SK-N-SH (cell line): ENCODE measurements around the gene DOK7. TPM values are rescaled to one million over a fixed set of nuclear protein-coding genes. Genes with fewer than 3 reads are reported as not detected.

Experiments
- CTCF ChIA-PET: fragments of 300-600, 350-600 bp; formaldehyde crosslinking; extraction: SDS; loops from one replicate; lab custom pipeline; 2021; lab: Yijun Ruan, JAX
- POLR2A ChIA-PET: fragments of 350-600 bp; sonication (Branson Sonifier 250); formaldehyde crosslinking; extraction: SDS; loops from one replicate; lab custom pipeline; 2020; ENCODE audit warnings: antibody characterized with exemption, inconsistent platforms; lab: Yijun Ruan, JAX
- DNase-seq: peaks from one replicate; pipeline ENCODE4 v3.0.0; 2012
- H2AFZ ChIP-seq: fragments of 200-600 bp; sonication (generic); 2 replicates; pipeline ENCODE4 v1.8.1; 2016; ENCODE audit warnings: antibody characterized with exemption, mild to moderate bottlenecking, low read depth
- H3F3A ChIP-seq: fragments of 200-600 bp; sonication (generic); replicated peaks from 2 replicates; pipeline ENCODE3; 2016; ENCODE audit warnings: antibody characterized with exemption, mild to moderate bottlenecking; ENCODE audit not compliant: insufficient read depth
- H3K27ac ChIP-seq, 2 experiments: fragments of 200-500 bp in 1 of 2; fragments of 200-600 bp in 1 of 2; sonication (Bioruptor generic) in 1 of 2; sonication (generic), shearing (Covaris generic) in 1 of 2; 2 replicates each; pipeline versions ENCODE4 v1.5.1 to v1.6.1; 2014 to 2016; ENCODE audit warnings: low read depth in 2 of 2, inconsistent platforms in 1 of 2, low read length in 1 of 2, mild to moderate bottlenecking in 1 of 2, mixed read lengths in 1 of 2
- H3K27me3 ChIP-seq: fragments of 200-600 bp; sonication (generic), shearing (Covaris generic); 2 replicates; pipeline ENCODE4 v1.6.1; 2016; ENCODE audit warnings: mixed run types; ENCODE audit not compliant: insufficient read depth
- H3K36me3 ChIP-seq, 2 experiments: fragments of 200-500 bp in 1 of 2; fragments of 200-600 bp in 1 of 2; sonication (Bioruptor generic) in 1 of 2; sonication (generic) in 1 of 2; replicated peaks in 1 of 2; 2 replicates each; pipeline versions ENCODE3 to v1.5.1; 2014 to 2016; ENCODE audit warnings: low read length in 1 of 2, mild to moderate bottlenecking in 1 of 2; ENCODE audit not compliant: insufficient read depth in 2 of 2, control insufficient read depth in 1 of 2
- H3K4me1 ChIP-seq, 2 experiments: fragments of 200-500 bp in 1 of 2; fragments of 200-600 bp in 1 of 2; sonication (Bioruptor generic) in 1 of 2; sonication (generic), shearing (Covaris generic) in 1 of 2; 2 replicates each; pipeline versions ENCODE4 v1.5.1 to v1.6.1; 2014 to 2016; ENCODE audit warnings: low read depth in 1 of 2, low read length in 1 of 2, mixed run types in 1 of 2; ENCODE audit not compliant: insufficient read depth in 2 of 2, control insufficient read depth in 1 of 2
- H3K4me2 ChIP-seq: fragments of 200-600 bp; sonication (generic), shearing (Covaris generic); 2 replicates; pipeline ENCODE4 v1.6.1; 2017; ENCODE audit warnings: mixed run types
- H3K4me3 ChIP-seq, 2 experiments: fragments of 200-500 bp in 1 of 2; fragments of 200-600 bp in 1 of 2; sonication (Bioruptor generic) in 1 of 2; sonication (generic), shearing (Covaris generic) in 1 of 2; 2 replicates each; pipeline versions ENCODE4 v1.5.1 to v1.8.1; 2014 to 2016; ENCODE audit warnings: low read depth in 2 of 2, inconsistent platforms in 1 of 2, low read length in 1 of 2, mild to moderate bottlenecking in 1 of 2, mixed read lengths in 1 of 2, moderate library complexity in 1 of 2
- H3K79me2 ChIP-seq: fragments of 200-600 bp; sonication (generic); 2 replicates; pipeline ENCODE4 v1.8.1; 2017; ENCODE audit warnings: mild to moderate bottlenecking; ENCODE audit not compliant: insufficient read depth
- H3K9ac ChIP-seq: fragments of 200-600 bp; sonication (generic); 2 replicates; pipeline ENCODE4 v1.6.1; 2017; ENCODE audit warnings: mixed run types
- H3K9me2 ChIP-seq: fragments of 200-600 bp; sonication (generic); 2 replicates; pipeline ENCODE4 v1.6.1; 2017; ENCODE audit warnings: mixed run types
- H3K9me3 ChIP-seq: fragments of 200-600 bp; sonication (generic); 2 replicates; pipeline ENCODE4 v1.6.1; 2017; ENCODE audit warnings: mixed run types, mild to moderate bottlenecking, moderate library complexity
- H4K20me1 ChIP-seq: fragments of 200-600 bp; sonication (generic); 2 replicates; pipeline ENCODE4 v1.6.1; 2017; ENCODE audit warnings: mild to moderate bottlenecking, mixed run types; ENCODE audit not compliant: insufficient read depth
- EP300 ChIP-seq, 2 experiments: IDR thresholded peaks; 2 replicates each; pipeline versions ENCODE4 v1.4.0 to v1.6.1; 2012; ENCODE audit warnings: borderline replicate concordance in 1 of 2, low read depth in 1 of 2, low read length in 1 of 2
- FOSL2 ChIP-seq: IDR thresholded peaks from 2 replicates; pipeline ENCODE4 v1.4.0; 2012; ENCODE audit warnings: low read depth, mild to moderate bottlenecking, moderate library complexity, borderline replicate concordance
- FOXJ3 ChIP-seq: sonication (generic); formaldehyde crosslinking; IDR thresholded peaks from 2 replicates; pipeline ENCODE4 v1.5.1; 2020; ENCODE audit warnings: mild to moderate bottlenecking, missing genetic modification reagents
- FOXM1 ChIP-seq: IDR thresholded peaks from 2 replicates; pipeline ENCODE4 v1.4.0; 2012; ENCODE audit warnings: low read depth, mild to moderate bottlenecking
- GATA2 ChIP-seq: sonication (generic); formaldehyde crosslinking; IDR thresholded peaks from 2 replicates; pipeline ENCODE4 v1.5.0; 2020; ENCODE audit warnings: mild to moderate bottlenecking, missing genetic modification reagents
- IRF3 ChIP-seq: fragments of 150-350 bp; IDR thresholded peaks from 2 replicates; pipeline ENCODE4 v1.6.1; 2016; ENCODE audit warnings: mild to moderate bottlenecking, low read depth, low read length
- MAX ChIP-seq: IDR thresholded peaks from 2 replicates; pipeline ENCODE4 v1.4.0; 2012; ENCODE audit warnings: low read depth
- NFIC ChIP-seq: IDR thresholded peaks from 2 replicates; pipeline ENCODE4 v1.4.0; 2012; ENCODE audit warnings: borderline replicate concordance
- NRF1 ChIP-seq: IDR thresholded peaks from 2 replicates; pipeline ENCODE4 v1.6.1; 2012; ENCODE audit warnings: low read depth, mild to moderate bottlenecking, low read length
- PBX3 ChIP-seq: IDR thresholded peaks from 2 replicates; pipeline ENCODE4; 2012
- POLR2AphosphoS5 ChIP-seq: IDR thresholded peaks from 2 replicates; pipeline ENCODE4 v1.6.1; 2012; ENCODE audit warnings: low read depth, low read length
- RXRA ChIP-seq: IDR thresholded peaks from 2 replicates; pipeline ENCODE4 v1.4.0; 2012; ENCODE audit warnings: low read depth, mild to moderate bottlenecking, borderline replicate concordance
- TAF1 ChIP-seq: IDR thresholded peaks from 2 replicates; pipeline ENCODE4 v1.6.1; 2012; ENCODE audit warnings: low read depth, mild to moderate bottlenecking, low read length, moderate library complexity, borderline replicate concordance
- TCF12 ChIP-seq: IDR thresholded peaks from 2 replicates; pipeline ENCODE4 v1.4.0; 2012
- USF1 ChIP-seq: IDR thresholded peaks from 2 replicates; pipeline ENCODE4 v1.4.0; 2012; ENCODE audit warnings: low read depth, borderline replicate concordance
- USF2 ChIP-seq: fragments of 150-350 bp; IDR thresholded peaks from 2 replicates; pipeline ENCODE4 v1.6.1; 2017; ENCODE audit warnings: antibody characterized with exemption, low read length, low read depth, borderline replicate concordance
- ZBTB33 ChIP-seq: IDR thresholded peaks from 2 replicates; pipeline ENCODE4 v1.4.0; 2012; ENCODE audit warnings: low read depth, borderline replicate concordance
- WGBS: methylation state at CpG from one replicate; pipeline ENCODE4 v1.1.6; 2017; ENCODE audit warnings: low lambda C conversion rate; 5-methylcytosine and 5-hydroxymethylcytosine counted together
- polyA plus RNA-seq, 3 experiments: library from polyadenylated mRNA; depleted of rRNA; stranded (reverse); fragments of >200 nt; gene quantifications; 2 replicates each; pipeline ENCODE4 v1.2.3, GENCODE V29; 2012

The DOK7 gene
- polyA plus RNA-seq, 1 of the 3 experiments (the other 2 are of a cell fraction): not detected

GRCh38 chr4:3444351-3445110 lies 18.6 kb upstream of the DOK7 start (continued):
- no peak for TF ChIP-seq USF1
- TF ChIP-seq MAX: no peak
- no peak for TF ChIP-seq FOSL2
- no peak for TF ChIP-seq EP300 (IDR thresholded peaks at IDR 0.05; ENCODE audit: borderline replicate concordance in 1 of 2, low read depth in 1 of 2, low read length in 1 of 2)
- no peak for TF ChIP-seq RXRA
- TF ChIP-seq USF2: no peak

- POLR2A ChIA-PET: no interaction called here
- no peak for TF ChIP-seq FOXM1
- TF ChIP-seq GATA2 (CRISPR knock-in tag): no peak
- no peak for TF ChIP-seq USF2
- no peak for TF ChIP-seq FOXJ3 (CRISPR knock-in tag)
- no peak for TF ChIP-seq NRF1
- no peak for TF ChIP-seq TAF1
- TF ChIP-seq ZBTB33: no peak
- no peak for TF ChIP-seq TCF12
- no peak for TF ChIP-seq IRF3
- no peak for TF ChIP-seq POLR2AphosphoS5
- no peak for TF ChIP-seq NFIC
- no peak for TF ChIP-seq PBX3
Measured at GRCh38 chr4:3445111-3445820, 17.8 kb upstream of the DOK7 start.

More at GRCh38 chr4:3445111-3445820, 17.8 kb upstream of the DOK7 start:
- WGBS: 83% methylated on average over 16 of the region's 34 CpGs
- Histone ChIP-seq H3K27ac (no peak overlapping the region), H3K27me3 (no peaks in the 10 kb centered on the region), H3K9ac (no peak overlapping the region), H3K4me1 (no peaks in the 10 kb centered on the region), H3K4me3 (no peak overlapping the region), H3K36me3 (no peaks in the 10 kb centered on the region), H3K9me2 (no peaks in the 10 kb centered on the region), H2AFZ (no peak overlapping the region), H3K9me3 (no peaks in the 10 kb centered on the region), H3K79me2 (no peaks in the 10 kb centered on the region), H3F3A (no peaks in the 10 kb centered on the region), H4K20me1 (no peaks in the 10 kb centered on the region), H3K4me2 (no peak overlapping the region)
- CTCF ChIA-PET: interaction anchor here (1.0 to 12.3 kb wide), 2 partner anchors 12 to 99 kb away, joined by 4 to 142 read pairs; no protein-coding TSS in a partner anchor
- DNase-seq: no peak
